Effector memory CD8-positive, alpha-beta T cell (primary cell): ENCODE data around the gene EFL1.

Experiments used
- ATAC-seq: fragments of 150-1000 bp; cut with Tn5 transposase; replicated peaks from 2 replicates; pipeline ENCODE4 v1.10.0; 2021; ENCODE audit warnings: mild to moderate bottlenecking, moderate library complexity
- DNase-seq, 3 experiments: peaks; one replicate each; pipeline ENCODE4 v3.0.0; 2021
- H3K27ac Mint-ChIP-seq, 2 donors: one replicate each; pipeline ENCODE4 v1.8.0; 2022; ENCODE audit warnings: mild to moderate bottlenecking in 2 of 2, mixed read lengths in 2 of 2, moderate library complexity in 2 of 2
- H3K27me3 Mint-ChIP-seq, 2 donors: one replicate each; pipeline ENCODE4 v1.8.0; 2022; ENCODE audit warnings: mixed read lengths in 2 of 2
- H3K36me3 Mint-ChIP-seq: one replicate; pipeline ENCODE4 v1.8.0; 2022; ENCODE audit warnings: mild to moderate bottlenecking, moderate library complexity, mixed read lengths; ENCODE audit not compliant: insufficient read depth
- H3K4me1 Mint-ChIP-seq, 2 donors: one replicate each; pipeline ENCODE4 v1.8.0; 2022; ENCODE audit warnings: low read depth in 2 of 2, mixed read lengths in 2 of 2
- H3K4me3 Mint-ChIP-seq, 2 donors: one replicate each; pipeline ENCODE4 v1.8.0; 2022; ENCODE audit warnings: mild to moderate bottlenecking in 2 of 2, mixed read lengths in 2 of 2, moderate library complexity in 2 of 2
- H3K9me3 Mint-ChIP-seq, 2 donors: one replicate each; pipeline ENCODE4 v1.8.0; 2022; ENCODE audit warnings: mixed read lengths in 2 of 2

EFL1 gene

DNA sequence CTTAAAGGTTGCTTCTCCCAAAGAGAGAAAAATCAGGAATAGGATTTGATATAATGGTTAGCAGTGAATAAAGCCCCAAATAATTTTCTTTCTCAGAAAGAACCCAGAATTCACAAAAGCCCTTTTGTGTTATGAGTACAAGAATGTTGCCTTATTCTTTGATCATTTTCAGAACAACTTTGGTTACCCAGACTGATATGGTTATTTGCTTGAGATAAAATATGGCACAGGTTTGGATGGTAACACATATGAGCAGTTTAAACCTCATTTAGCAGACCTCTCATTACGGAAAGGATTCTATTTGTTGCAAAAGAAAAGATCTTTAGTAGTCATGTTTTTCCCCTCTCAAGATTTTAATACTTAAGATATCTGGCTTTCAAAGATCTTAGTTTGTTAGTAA lies 111.9 kb downstream of the EFL1 start:
- H3K27ac Mint-ChIP-seq: no peak overlapping the region
- peaks cover 9% of the 10 kb centered on the region for H3K36me3 Mint-ChIP-seq

GRCh38 chr15:82146990-82147461 lies 115.5 kb downstream of the EFL1 start:
- no peaks in the 10 kb centered on the region for H3K9me3 Mint-ChIP-seq
- peak overlapping the region in 1 of 2 donors; percentile 79 for H3K27ac Mint-ChIP-seq
- no peaks in the 10 kb centered on the region for H3K27me3 Mint-ChIP-seq
- ATAC-seq: no peak
- DNase-seq: no peak
- no peaks in the 10 kb centered on the region for H3K4me1 Mint-ChIP-seq
- H3K4me3 Mint-ChIP-seq: no peak overlapping the region
- peaks cover 11% of the 10 kb centered on the region for H3K36me3 Mint-ChIP-seq

More for the DNA sequence above, 111.9 kb downstream of the EFL1 start:
- no peaks in the 10 kb centered on the region for H3K4me1 Mint-ChIP-seq
- no peaks in the 10 kb centered on the region for H3K9me3 Mint-ChIP-seq
- no peak overlapping the region for H3K4me3 Mint-ChIP-seq
- DNase-seq: no peak
- no peak for ATAC-seq
- H3K27me3 Mint-ChIP-seq: no peaks in the 10 kb centered on the region

GRCh38 chr15:82146576-82146975 lies 116.0 kb downstream of the EFL1 start:
- Mint-ChIP-seq H3K27ac (peak overlapping the region in 1 of 2 donors; percentile 79), H3K27me3 (no peaks in the 10 kb centered on the region), H3K36me3 (peaks cover 7% of the 10 kb centered on the region), H3K4me3 (no peak overlapping the region), H3K9me3 (no peaks in the 10 kb centered on the region), H3K4me1 (no peaks in the 10 kb centered on the region)
- no peak for DNase-seq
- no peak for ATAC-seq

GRCh38 chr15:82143390-82144385 lies 118.8 kb downstream of the EFL1 start:
- H3K4me1 Mint-ChIP-seq: peaks cover 3 to 10% of the 10 kb centered on the region in 2 donors
- peaks cover 3% of the 10 kb centered on the region for H3K36me3 Mint-ChIP-seq
- ATAC-seq: no peak
- H3K9me3 Mint-ChIP-seq: no peaks in the 10 kb centered on the region
- H3K27me3 Mint-ChIP-seq: no peaks in the 10 kb centered on the region
- H3K4me3 Mint-ChIP-seq: no peak overlapping the region
- DNase-seq: no peak
- H3K27ac Mint-ChIP-seq: no peak overlapping the region

GRCh38 chr15:82140886-82141285 lies 121.6 kb downstream of the EFL1 start:
- H3K36me3 Mint-ChIP-seq: peaks cover 10% of the 10 kb centered on the region
- H3K27me3 Mint-ChIP-seq: no peaks in the 10 kb centered on the region
- DNase-seq (no peak), ATAC-seq (no peak)
- no peaks in the 10 kb centered on the region for H3K9me3 Mint-ChIP-seq
- peaks cover 3 to 10% of the 10 kb centered on the region in 2 donors for H3K4me1 Mint-ChIP-seq
- no peak overlapping the region for H3K4me3 Mint-ChIP-seq
- peak overlapping the region in 1 of 2 donors; percentile 0 for H3K27ac Mint-ChIP-seq

GRCh38 chr15:82139823-82140268 lies 122.7 kb downstream of the EFL1 start:
- H3K4me1 Mint-ChIP-seq: peaks cover 3 to 10% of the 10 kb centered on the region in 2 donors
- peaks cover 16% of the 10 kb centered on the region for H3K36me3 Mint-ChIP-seq
- no peak overlapping the region for H3K27ac Mint-ChIP-seq
- H3K9me3 Mint-ChIP-seq: no peaks in the 10 kb centered on the region
- H3K27me3 Mint-ChIP-seq: no peaks in the 10 kb centered on the region
- no peak for DNase-seq
- ATAC-seq: no peak
- H3K4me3 Mint-ChIP-seq: no peak overlapping the region

- Mint-ChIP-seq H3K27me3 (no peaks in the 10 kb centered on the region), H3K4me1 (peaks cover 3 to 10% of the 10 kb centered on the region in 2 donors)
Measured at GRCh38 chr15:82138306-82138705, 124.2 kb downstream of the EFL1 start.

DNA sequence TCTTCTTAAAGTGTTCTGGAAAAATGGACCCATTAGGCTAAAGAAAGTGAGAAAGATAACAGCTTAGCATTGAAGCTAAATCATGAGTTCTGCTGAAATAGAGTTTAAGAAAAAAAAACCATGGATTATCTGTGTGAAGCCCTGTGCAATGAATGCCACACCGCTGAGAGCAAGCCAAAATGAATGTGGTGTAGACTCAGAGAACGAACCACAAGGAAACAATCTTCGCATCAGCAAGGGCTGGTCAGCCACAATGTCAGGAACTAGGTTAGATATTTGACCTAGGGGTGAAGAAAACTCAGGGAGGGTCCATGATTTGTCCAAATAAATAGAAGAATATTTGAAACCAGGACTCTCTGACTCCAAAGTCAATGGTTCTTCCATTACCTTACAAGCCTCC lies 125.3 kb downstream of the EFL1 start:
- peaks cover 24% of the 10 kb centered on the region for H3K36me3 Mint-ChIP-seq
- H3K27ac Mint-ChIP-seq: no peak overlapping the region
- H3K4me3 Mint-ChIP-seq: no peak overlapping the region
- peaks cover 3 to 12% of the 10 kb centered on the region in 2 donors for H3K4me1 Mint-ChIP-seq
- ATAC-seq (no peak), DNase-seq (no peak)
- no peaks in the 10 kb centered on the region for H3K27me3 Mint-ChIP-seq
- H3K9me3 Mint-ChIP-seq: no peaks in the 10 kb centered on the region

More at GRCh38 chr15:82138306-82138705, 124.2 kb downstream of the EFL1 start:
- Mint-ChIP-seq H3K9me3 (no peaks in the 10 kb centered on the region), H3K4me3 (no peak overlapping the region), H3K27ac (peak overlapping the region in 1 of 2 donors; percentile 19), H3K36me3 (peaks cover 21% of the 10 kb centered on the region)
- ATAC-seq (no peak), DNase-seq (no peak)

DNA sequence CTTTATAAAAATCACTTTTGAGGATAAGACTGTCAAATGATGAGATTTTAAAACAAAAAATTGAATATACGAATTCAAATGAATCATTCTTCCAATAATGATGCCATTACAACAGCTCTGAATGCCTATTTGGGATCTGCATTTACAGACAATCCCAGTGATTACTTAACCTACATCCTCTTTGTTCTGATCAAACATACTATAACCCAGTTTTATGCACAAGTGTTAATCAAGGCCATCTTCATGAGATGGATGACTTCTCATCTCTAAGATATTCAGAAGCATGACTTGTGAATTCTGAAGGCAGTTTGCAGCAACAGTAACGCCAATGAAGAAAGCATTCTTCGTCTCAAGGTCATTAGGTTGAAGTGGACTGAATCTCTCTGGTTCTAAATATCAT lies 126.4 kb downstream of the EFL1 start:
- no peak overlapping the region for H3K27ac Mint-ChIP-seq
- H3K9me3 Mint-ChIP-seq: no peaks in the 10 kb centered on the region
- no peaks in the 10 kb centered on the region for H3K27me3 Mint-ChIP-seq
- peaks cover 30% of the 10 kb centered on the region for H3K36me3 Mint-ChIP-seq
- ATAC-seq (no peak), DNase-seq (no peak)
- peaks cover 3 to 16% of the 10 kb centered on the region in 2 donors for H3K4me1 Mint-ChIP-seq
- H3K4me3 Mint-ChIP-seq: no peak overlapping the region

DNA sequence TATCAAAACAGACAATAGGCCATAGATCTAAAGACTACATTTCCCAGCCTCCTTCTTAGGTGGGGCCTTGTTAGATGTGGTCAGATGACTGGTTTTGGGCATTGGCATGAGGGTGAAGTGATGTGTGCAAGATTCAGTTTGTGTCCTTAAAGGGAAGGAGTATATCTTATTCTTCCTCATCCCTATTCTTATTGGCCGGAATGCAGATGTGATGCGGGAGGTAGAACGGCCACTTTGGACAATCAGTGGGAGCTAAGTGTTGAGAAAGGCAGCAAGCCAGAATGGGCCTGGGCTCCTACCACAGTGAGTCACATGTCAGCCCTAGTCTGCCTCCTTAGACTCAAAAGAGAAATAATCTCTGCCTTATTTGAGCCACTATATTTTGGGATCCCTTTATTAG lies 126.9 kb downstream of the EFL1 start:
- DNase-seq (no peak), ATAC-seq (no peak)
- Mint-ChIP-seq H3K4me3 (no peak overlapping the region), H3K27me3 (no peaks in the 10 kb centered on the region), H3K27ac (no peak overlapping the region), H3K9me3 (no peaks in the 10 kb centered on the region), H3K36me3 (peaks cover 32% of the 10 kb centered on the region), H3K4me1 (peaks cover 0 to 13% of the 10 kb centered on the region in 2 donors)

GRCh38 chr15:82134461-82134860 lies 128.1 kb downstream of the EFL1 start:
- ATAC-seq (no peak), DNase-seq (no peak)
- Mint-ChIP-seq H3K4me1 (peaks cover 0 to 6% of the 10 kb centered on the region in 2 donors), H3K4me3 (no peak overlapping the region), H3K27me3 (no peaks in the 10 kb centered on the region), H3K9me3 (no peaks in the 10 kb centered on the region), H3K36me3 (peaks cover 42% of the 10 kb centered on the region), H3K27ac (no peak overlapping the region)

DNA sequence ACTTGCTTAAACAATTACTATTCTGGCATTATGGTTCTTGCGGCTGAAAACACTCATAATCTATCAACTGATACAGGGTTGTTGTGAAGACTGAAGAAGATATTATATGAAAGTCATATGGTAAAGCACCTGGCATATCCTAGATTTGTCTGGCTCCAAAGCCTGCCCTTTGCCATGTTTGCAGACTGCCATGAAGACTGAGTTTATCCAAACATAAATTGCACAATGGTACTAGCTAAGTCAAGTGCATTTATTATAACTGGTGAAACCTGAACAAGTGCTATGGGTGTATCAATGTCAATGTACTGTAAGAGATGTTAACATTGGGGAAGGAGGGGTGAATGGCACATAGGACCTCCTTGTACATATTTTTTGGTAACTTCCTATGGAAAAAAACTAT lies 129.3 kb downstream of the EFL1 start:
- Mint-ChIP-seq H3K9me3 (no peaks in the 10 kb centered on the region), H3K4me1 (peaks cover 0 to 6% of the 10 kb centered on the region in 2 donors), H3K27me3 (no peaks in the 10 kb centered on the region), H3K36me3 (peaks cover 44% of the 10 kb centered on the region), H3K27ac (no peak overlapping the region), H3K4me3 (no peak overlapping the region)
- no peak for DNase-seq
- ATAC-seq: no peak

- no peaks in the 10 kb centered on the region for H3K27me3 Mint-ChIP-seq
- no peaks in the 10 kb centered on the region for H3K9me3 Mint-ChIP-seq
- peaks cover 0 to 6% of the 10 kb centered on the region in 2 donors for H3K4me1 Mint-ChIP-seq
- peak overlapping the region in 1 of 2 donors; percentile 26 for H3K27ac Mint-ChIP-seq
- no peak overlapping the region for H3K4me3 Mint-ChIP-seq
- DNase-seq (no peak), ATAC-seq (no peak)
- H3K36me3 Mint-ChIP-seq: peaks cover 46% of the 10 kb centered on the region
Measured at GRCh38 chr15:82132742-82133141, 129.8 kb downstream of the EFL1 start.

- Mint-ChIP-seq H3K4me3 (no peak overlapping the region), H3K36me3 (peaks cover 41% of the 10 kb centered on the region), H3K9me3 (no peaks in the 10 kb centered on the region), H3K27ac (peak overlapping the region in 1 of 2 donors; percentile 26), H3K27me3 (no peaks in the 10 kb centered on the region), H3K4me1 (peaks cover 0 to 6% of the 10 kb centered on the region in 2 donors)
- DNase-seq (no peak), ATAC-seq (no peak)
Measured at GRCh38 chr15:82132096-82132495, 130.4 kb downstream of the EFL1 start.
